CD4-positive, alpha-beta T cell treated with Interleukin-4 for 4 hours (primary cell): Measurements from ENCODE around the gene CHRNA4.

Experiments used
- DNase-seq: peaks from one replicate; pipeline ENCODE4 v3.0.0-alpha.2; 2020

The CHRNA4 gene

DNA sequence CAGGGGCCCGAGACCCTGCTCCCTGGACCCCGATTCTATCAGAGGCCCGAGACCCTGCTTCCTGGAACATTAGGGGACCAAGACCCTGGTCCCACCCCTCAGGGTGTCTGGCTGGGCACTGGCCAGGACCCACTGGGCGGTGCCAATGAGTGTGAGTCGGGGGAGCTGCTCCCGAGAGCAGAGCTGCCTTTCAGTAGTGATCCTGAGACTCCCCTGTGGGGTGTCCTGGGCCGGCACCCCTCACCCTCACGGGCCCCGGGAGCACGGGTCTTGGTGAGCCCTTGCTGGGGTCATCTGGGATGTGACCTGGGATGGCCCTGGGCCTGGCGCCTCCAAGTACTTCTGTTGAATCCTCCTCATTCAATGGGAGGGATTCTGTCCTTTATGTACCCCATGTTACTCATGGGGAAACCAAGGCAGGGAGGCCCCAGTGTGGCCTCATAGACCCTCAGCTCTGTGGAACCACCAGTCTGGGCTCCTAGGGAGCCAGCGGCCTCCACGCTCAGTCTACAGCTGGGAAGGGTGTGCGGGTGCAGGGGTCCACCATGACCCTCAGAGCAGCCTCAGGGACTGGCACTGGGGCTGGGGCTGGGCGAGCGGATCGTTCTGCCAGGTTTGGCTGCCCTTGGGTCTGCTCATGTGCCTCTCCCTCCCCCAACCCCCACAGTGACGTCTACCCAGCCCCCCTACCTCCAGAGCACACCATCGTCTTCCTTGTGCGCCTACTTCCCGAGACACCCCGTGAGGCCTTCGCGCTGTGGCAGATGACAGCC is 42.6 kb downstream of the CHRNA4 start:
- DNase-seq, result no peak

- no peak for DNase-seq
Measured at GRCh38 chr20:63317601-63318291, 43.4 kb downstream of the CHRNA4 start.

DNA sequence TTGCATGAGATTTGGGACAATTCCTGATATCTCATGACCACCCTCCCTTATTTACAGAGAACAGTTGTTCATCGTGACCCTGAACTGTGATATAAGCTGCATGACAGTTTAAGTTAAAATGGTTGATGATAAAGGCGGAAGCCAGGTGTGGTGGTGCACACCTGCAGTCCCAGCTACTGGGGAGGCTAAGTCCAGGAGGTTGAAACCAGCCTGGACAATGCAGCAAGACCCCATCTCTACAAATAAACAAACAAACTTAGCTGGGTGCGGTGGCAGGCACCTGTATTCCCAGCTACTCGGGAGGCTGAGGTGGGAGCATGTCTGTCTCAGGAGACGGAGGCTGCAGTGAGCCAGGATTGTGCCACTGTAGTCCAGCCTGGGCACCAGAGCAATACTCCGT is 44.1 kb downstream of the CHRNA4 start:
- DNase-seq, result no peak

GRCh38 chr20:63316502-63316921 is 44.6 kb downstream of the CHRNA4 start:
- DNase-seq, result no peak

DNA sequence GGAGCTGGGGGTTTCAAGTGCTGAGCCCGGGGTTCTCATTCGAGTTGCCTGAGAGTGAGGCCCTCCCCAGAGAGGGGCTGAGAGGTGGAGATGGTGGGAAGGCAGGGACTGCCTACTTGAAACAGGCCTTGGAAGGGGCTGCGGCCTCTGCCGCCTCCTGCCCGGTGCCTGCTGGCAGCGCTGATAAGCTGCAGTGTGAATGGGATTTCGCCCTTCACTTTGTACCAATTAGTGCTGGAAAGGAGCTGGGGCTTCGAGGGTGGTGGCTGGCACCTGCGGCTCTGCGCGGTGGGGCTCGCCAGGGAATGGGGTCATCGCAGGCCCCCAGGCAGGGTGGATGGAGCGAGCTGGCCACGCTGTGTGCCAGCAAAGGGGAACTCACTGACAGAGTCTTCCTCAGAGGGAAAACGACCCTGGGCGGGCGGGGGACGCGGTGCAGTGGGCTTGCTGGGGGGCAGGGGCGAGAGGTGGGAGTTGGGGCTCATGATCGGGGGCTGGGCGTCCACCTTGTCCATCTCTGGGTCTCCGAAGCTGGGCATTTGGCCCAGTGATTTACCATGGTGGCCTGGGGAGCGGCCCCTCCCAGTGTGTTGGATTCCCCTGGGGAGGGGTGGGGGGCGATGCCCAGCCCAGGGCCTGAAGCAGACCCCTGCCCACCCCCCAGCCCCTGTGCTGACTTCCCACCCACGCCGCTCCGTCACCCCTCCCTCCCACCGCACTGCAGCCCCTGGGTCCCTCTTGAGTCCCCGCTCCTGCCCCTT is 45.2 kb downstream of the CHRNA4 start:
- DNase-seq, result no peak

DNA sequence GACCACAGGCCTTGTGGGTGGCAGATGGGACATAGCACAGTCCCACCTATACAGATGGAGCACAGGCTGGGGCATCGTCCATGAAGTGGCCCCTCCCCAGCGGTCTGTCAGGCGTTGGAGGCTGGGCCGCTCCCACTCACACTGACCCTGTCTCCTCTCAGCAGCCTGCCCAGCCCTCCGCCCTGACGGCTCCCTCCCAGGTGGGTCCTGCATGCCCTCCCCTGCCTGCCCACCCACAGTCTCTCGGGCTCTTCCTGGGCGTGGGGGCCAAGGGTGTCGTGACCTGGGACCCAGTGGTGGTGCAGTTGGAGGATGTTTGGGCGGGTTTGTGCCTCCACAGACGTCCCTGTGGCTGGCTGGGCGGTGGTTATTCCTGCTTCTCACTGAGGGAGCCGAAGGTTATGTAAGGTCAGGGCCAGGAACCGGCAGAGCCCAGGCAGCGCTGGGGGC is 45.9 kb downstream of the CHRNA4 start:
- DNase-seq, result no peak

DNA sequence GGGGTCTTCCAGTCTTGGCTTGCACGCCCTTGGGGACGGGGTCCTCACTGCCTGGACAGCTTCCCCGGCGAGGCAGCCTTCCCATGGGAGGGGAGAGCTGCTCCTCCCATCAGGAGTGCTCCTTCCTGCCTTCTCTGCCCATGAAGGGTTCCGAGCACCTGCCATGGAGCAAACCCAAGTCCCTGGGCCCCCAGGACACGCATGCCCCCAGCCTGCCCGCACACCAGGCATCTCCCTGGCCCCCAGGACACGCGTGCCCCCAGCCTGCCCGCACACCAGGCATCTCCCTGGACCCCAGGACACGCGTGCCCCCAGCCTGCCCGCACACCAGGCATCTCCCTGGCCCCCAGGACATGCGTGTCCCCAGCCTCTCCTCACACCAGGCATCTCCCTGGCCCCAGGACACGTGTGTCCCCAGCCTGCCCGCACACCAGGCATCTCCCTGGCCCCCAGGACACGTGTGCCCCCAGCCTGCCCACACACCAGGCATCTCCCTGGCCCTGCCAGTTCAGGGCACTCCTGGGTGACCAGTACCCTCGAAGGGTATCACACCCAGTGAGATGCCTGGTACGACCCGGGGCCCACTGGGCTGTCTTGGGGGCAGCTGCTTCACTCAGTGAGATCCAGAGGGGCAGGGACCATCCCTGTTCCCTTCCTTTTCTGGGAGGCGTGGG is 46.4 kb downstream of the CHRNA4 start:
- no peak for DNase-seq

GRCh38 chr20:63314015-63314471 is 47.1 kb downstream of the CHRNA4 start:
- no peak for DNase-seq

DNA sequence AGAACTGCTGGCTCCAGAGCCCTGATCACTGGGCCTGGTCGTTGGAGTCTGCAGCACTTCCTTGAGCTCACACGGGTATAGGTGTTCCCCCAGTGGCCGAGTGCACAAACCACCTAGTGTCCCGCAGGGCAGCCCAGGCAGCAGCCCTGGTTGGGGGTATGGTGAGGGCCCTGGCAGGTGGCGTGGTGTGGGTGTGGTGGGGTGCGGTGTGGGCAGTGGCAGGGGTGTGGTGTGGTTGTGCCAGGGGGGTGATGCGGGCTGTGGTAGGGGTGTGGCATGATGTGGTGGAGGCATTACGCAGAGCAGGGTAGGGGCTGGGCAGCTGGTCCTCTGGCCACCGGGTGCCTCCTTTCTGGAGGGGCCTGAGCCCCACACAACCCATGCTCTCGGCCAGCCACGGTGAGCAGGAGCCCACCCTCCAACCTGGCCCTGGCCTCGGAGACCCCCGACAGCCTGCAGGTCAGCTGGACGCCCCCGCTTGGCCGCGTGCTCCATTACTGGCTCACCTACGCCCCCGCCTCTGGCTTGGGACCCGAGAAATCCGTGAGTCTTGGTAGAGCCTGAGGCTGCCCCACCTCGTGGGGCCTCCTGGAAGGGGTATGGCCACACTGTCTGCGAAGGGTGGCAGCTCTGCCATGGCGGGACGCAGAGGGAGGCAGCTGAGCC is 47.7 kb downstream of the CHRNA4 start:
- no peak for DNase-seq

DNA sequence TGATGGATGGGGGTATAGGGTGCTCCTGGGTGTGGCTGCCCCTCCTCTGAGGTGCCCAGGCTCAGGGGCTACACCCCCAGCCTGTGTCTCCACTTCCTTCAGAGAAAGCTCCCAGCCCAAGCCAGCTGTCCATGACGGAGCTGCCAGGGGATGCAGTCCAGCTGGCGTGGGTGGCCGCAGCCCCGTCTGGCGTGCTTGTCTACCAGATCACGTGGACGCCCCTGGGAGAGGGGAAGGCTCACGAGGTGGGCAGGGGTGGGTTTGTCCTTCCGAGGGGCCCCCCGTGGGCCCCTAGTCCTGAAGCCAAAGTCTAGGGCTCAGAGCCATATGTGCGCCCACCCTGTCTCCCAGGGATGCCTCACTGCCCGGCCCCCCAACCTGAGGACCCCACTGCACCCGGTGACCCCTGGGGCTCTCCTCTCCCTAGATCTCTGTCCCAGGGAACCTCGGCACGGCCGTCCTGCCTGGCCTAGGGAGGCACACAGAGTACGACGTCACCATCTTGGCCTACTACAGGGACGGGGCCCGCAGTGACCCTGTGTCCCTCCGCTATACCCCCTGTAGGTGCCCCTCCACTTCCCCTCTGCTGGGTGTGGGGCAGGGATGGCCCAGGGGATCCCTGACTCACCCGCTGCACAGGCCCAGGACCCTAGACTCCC is 48.3 kb downstream of the CHRNA4 start:
- DNase-seq, result no peak

DNA sequence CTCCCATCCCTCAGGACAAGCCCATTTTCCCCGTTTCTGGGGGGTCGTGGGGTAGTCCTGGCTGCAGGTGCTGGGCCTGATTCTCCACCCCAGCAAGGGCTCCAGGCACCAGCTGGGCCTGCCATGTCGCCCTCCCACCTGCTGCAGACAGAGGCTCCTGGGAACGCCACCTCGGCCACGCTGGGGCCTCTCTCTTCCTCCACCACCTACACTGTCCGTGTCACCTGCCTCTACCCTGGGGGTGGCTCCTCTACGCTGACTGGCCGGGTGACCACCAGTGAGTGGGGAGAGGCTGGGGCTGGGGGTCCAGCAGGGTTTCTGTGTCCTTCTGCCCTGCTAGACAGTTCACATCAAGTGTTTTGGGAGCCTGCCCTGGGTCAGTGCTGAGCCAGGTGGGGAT is 48.9 kb downstream of the CHRNA4 start:
- DNase-seq, result no peak

DNA sequence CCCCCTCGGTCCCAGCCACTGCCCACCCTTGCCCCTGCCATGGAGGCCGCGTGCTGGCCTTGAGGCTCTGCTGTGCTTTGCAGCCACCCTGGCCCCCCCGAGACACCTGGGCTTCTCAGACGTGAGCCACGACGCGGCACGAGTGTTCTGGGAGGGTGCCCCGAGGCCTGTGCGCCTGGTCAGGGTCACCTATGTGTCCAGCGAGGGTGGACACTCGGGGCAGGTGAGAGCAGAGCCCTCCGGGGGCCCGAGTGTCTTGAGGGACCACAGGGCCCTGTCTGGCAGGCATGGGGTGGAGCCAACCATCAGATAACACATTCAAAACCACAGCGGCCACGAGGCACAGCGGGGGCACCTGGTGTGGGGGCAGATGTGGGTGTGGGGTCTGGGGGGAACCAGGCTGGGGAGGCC is 49.3 kb downstream of the CHRNA4 start:
- DNase-seq, result no peak

- no peak for DNase-seq
Measured at GRCh38 chr20:63311186-63311832, 49.8 kb downstream of the CHRNA4 start.

DNA sequence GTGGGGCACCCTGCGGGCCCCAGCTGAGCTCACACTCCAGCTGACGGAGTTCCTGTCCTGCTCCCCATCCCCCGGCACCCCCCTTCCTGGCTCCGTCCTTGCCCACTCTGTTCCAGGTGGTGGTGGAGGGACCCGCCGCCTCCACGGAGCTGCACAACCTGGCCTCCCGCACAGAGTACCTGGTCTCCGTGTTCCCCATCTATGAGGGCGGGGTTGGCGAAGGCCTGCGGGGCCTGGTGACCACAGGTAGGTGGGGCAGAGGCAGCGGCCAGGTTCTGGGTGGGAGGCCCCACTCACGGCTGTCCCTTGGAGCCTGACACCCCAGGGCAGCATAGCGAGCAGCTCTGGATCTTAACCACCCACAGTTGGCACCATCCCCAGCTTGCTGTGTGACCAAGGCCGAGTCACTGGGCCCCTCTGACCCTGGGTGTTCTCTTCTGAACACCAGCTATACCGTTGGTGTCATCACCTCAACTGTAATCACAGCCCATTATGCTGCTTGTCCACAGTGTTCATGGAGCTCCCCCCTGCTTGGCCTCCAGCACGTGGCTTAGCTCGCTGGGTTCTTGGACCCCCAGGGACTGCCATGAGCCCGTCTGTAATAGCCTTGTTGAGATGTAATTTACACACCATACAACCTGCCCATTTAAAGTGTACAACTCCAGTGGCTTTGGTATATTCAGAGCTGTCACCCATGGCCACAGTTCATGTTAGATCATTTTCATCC is 50.7 kb downstream of the CHRNA4 start:
- DNase-seq, result no peak

GRCh38 chr20:63309261-63310071 is 51.7 kb downstream of the CHRNA4 start:
- peak; percentile 6 for DNase-seq

- DNase-seq, result no peak
Measured at GRCh38 chr20:63308218-63308911, 52.8 kb downstream of the CHRNA4 start.

DNA sequence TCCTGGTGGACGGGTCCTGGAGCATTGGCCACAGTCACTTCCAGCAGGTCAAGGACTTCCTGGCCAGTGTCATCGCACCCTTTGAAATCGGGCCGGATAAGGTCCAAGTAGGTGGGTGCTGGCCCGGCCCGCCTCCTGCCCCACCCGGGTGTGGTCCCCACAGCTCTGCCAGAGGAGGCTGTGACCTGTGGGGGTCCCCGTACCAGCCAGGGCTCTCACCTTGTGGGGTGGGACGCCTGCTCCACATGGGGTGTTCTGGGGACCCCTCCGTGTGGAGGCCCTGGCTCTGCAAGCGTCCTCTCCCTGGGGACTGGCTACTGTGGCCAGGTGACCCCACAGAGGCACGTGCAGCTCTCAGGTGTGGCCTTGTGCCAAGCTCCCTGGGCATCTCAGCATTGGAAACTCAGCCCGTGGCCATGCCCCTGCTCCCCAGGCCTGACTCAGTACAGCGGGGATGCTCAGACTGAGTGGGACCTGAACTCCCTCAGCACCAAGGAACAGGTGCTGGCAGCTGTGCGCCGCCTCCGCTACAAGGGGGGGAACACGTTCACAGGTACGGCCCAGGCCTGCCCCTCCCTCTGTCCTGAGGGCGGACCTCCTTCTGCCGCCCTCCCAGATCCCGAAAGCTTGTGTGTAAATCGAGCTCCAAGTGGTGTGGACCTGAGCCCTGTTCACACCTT is 53.5 kb downstream of the CHRNA4 start:
- no peak for DNase-seq
